GM19023 (cell line): Measurements from ENCODE around the gene FOXO6.

Experiments
- ATAC-seq: cut with Tn5 transposase; IDR thresholded peaks from one replicate; pipeline ENCODE4 v1.9.1; 2021; ENCODE audit warnings: mild to moderate bottlenecking, moderate library complexity; ENCODE audit not compliant: unreplicated experiment

The FOXO6 gene

GRCh38 chr1:41360786-41361494, at the start of gene FOXO6:
Gene FOXO6 (plus strand): TSS chr1:41361434.
- ATAC-seq = peak; percentile 88

- ATAC-seq = no peak
Measured at GRCh38 chr1:41312991-41313645, 48.1 kb upstream of the FOXO6 start.

GRCh38 chr1:41313661-41314131, 47.5 kb upstream of the FOXO6 start:
- no peak for ATAC-seq

DNA sequence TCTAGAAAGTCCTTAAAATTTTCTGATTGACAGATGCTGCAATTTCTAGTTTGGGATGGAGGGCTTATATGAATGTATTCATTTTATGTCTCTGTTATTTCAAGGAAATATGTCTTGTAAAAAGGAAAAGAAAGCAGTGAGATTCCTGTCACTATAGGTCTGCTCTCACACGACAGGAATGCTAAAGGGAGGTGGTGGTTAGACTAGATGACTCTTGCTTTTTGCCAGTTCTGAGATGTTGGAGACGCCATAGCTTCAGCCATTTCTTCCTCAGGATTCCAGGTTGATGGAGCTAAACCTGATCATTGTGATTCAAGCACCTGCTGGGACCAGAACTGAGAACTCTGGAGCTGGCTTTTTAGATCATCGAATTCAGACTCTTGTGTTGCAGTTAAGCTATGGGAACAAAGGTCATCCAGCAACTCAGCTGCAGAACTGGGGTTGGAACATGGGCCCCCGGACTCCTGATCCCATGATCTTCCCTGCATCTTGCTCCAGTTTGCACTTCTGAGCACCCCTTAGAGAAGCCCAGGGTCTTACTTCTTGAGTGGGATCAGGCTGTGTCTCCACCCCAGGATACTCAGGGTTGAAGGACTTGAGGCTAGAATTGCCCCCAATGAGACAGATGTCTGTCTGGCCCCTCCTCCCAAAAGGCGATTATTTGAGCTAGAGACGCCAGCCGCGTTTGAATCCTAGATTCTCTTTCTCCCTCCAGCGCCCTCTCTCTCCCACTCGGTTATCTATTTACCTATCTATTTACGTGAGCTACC, 46.7 kb upstream of the FOXO6 start:
- ATAC-seq = no peak

GRCh38 chr1:41315146-41315822, 46.0 kb upstream of the FOXO6 start:
- no peak for ATAC-seq

GRCh38 chr1:41315871-41316270, 45.4 kb upstream of the FOXO6 start:
- ATAC-seq = no peak

GRCh38 chr1:41317361-41317760, 43.9 kb upstream of the FOXO6 start:
- no peak for ATAC-seq

GRCh38 chr1:41318135-41318534, 43.1 kb upstream of the FOXO6 start:
- ATAC-seq = no peak

DNA sequence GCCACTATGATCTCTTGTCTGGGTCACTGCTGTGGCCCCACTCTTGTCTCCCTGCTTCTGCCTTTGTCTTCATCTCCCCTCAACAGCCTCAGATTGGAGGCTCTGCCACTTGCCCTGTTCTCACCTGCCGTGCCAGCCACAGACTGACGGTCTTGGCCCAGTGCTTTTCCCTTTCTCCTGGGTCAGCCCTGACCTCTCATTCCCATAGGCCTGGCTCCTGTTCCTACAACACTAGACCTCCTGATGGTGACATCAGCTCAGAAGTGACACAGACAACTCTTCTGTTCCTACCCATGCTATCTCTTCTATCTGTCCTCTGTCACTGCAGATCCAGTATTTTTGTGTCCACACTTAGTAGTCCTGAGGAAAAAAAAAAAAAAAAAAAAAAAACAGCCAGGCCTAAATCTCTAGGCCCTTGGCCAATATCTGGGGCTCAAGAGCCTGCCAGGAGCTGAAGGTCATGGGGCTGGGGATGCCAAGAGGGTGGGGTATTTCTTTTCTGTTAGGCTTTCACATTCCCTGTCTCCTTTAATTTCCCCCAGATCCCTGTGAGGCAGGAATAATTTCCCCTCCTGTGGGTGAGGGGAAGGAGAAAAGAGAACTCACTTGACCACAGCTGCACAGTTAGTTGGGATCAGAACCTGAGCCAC, 42.0 kb upstream of the FOXO6 start:
- no peak for ATAC-seq

DNA sequence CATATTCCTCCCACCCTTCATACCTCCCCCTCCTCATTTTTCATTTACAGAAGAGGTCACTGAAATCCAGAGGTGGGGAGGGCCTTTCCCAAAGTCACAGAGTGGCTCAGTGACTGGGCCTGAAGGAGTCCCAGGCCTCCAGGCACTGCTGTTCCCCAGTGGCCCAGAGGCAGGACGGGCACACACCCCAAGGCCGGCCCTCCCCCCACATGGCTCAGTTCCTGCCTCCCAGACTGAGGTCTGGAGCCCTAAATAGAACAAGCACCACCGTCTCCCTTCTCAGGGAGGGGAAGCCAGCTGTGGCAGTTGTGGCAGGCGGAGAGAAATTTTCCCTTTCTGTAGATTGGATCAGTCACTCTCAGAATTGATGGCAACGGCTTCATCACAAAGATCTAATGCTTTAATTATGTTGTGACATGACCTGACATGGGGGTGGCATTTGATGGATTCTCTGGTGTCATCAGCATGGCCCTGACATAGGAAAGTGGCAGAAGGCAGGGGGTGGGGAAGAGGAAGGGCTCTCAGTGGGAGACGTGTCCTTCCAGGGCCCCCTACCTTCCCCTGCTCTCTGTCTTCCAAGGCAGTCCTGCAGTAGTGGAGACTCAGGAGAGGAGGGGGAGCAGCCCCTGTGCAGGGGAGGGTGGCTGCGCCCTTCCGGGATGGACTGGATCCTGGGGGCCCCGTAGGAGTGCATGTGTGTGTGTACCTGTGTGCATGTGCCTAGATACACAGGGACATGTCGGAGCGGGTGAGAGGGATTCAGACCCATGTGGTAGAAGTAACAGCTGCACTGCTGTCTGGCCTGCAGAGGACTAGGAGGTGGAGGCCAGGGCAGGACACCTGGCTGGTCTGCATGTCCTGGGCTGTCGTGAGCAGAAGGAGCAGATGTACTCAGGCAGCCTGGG, 41.2 kb upstream of the FOXO6 start:
- no peak for ATAC-seq

- no peak for ATAC-seq
Measured at GRCh38 chr1:41320895-41321676, 40.1 kb upstream of the FOXO6 start.

DNA sequence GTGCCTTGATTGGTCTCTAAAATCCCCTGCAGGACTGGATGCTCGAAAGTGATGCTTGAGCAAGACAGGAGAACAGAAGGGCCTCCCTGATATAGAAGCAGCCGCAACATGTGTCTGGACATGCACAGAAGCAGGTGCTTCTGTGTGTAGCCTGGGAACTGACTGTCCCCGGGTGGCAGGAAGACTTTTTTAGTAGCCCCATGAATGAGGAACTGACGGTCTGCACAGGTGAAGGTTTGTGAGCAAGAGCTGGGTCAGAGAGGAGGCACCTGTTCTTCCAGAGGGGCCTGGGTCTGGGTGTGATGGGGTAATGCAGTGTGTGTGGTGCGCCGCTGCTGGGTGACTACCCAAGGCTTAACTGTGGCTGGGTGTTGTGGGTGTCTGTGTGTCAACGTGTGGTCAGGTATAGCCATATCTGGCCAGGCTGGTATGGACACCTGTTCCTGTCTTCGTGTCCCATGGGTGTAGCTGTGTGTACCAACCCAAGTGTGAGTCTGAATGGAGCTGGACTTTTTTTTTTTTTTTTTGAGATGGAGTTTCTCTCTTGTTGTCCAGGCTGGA, 39.1 kb upstream of the FOXO6 start:
- no peak for ATAC-seq

DNA sequence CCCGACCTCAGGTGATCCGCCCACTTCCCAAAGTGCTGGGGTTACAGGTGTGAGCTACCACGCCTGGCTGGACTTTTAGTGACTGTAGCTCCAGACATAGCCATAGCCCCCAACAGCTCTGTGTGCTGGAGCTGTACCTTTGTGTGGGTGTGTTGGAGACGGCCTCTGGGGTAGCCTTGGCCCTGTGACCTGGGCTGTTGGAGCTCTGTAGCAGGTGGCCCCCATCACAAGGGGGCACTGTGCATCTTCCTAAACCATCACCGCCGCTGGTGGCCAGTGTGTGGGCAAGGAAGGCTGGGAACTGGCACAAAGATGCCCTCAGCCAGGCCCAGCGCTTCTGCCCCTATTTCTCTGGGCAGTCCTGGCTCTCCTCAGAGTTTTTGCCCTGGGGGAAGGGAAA, 38.4 kb upstream of the FOXO6 start:
- no peak for ATAC-seq

- ATAC-seq = no peak
Measured at GRCh38 chr1:41323243-41323642, 38.0 kb upstream of the FOXO6 start.

- ATAC-seq = no peak
Measured at GRCh38 chr1:41325801-41326200, 35.4 kb upstream of the FOXO6 start.

GRCh38 chr1:41327383-41327999, 33.7 kb upstream of the FOXO6 start:
- ATAC-seq = no peak

DNA sequence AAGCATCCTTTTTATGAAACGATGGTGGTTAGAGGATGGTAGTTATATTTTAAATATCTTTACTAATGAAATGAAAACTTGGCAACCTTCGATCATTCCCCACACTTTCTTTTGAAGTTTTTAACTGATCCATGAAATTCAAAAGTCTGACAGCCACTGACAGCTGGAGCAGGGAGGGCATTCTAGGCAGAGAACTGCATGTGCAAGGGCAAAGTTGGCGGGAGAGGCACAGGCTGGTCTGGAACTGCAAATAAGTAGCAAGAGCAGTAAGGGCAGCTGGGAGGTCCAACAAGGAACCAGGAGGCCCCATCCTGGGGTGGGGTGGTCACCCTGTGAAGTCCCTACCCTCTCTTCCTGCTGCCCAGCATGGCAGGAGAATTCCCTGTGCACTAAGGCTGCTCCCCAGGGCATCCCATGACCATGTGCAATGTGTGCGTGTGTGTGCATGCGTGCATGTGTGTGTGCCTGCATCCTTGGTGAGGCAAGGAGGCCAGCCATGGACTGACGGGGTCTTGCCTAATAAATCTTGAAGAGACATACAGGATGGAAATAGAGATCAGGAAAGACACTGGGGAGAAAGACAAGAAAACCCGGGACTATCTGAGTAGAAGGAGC, 33.1 kb upstream of the FOXO6 start:
- no peak for ATAC-seq
